ENCODE data around the gene MAD1L1.

DNA sequence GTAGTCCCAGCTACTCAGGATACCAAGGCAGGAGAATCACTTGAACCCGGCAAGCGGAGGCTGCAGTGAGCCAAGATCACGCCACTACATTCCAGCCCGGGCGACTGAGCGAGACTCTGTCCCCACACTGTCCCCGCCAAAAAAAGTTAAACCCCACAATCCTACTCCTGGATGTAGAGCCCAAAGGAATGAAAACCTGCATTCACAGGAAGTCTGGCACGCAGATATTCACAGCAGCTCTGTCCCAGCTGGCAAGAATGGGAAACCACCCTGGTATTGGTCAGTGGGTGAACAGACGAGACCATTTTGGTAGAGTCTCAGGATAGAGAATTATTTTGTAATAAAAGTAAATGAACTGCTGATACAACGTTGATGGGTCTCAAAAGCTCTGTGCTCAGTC is 225.2 kb downstream of the MAD1L1 start:
- TF ChIP-seq CTCF (IDR thresholded peaks at IDR 0.05), result no peak
- no peak for TF ChIP-seq POLR2A (IDR thresholded peaks at IDR 0.05)
